B cell (primary cell): ENCODE results near the gene RMDN3. TPM values are rescaled to one million over a fixed set of nuclear protein-coding genes. Genes with fewer than 3 reads are reported as not detected.

ENCODE experiments used
- ATAC-seq: fragments of 200-7000 bp; cut with Tn5 transposase; one replicate; pipeline ENCODE4 v1.10.0; 2021; ENCODE audit warnings: low read depth, mild to moderate bottlenecking, moderate number of reproducible peaks, moderate library complexity
- CTCF ChIA-PET: fragments of 350-600 bp; sonication (Branson Sonifier 250); formaldehyde crosslinking; loops from one replicate; lab custom pipeline; 2021; ENCODE audit warnings: antibody characterized with exemption, inconsistent platforms; lab: Charles Lee
- POLR2A ChIA-PET: fragments of 350-600 bp; sonication (Branson Sonifier 250); formaldehyde crosslinking; loops from one replicate; lab custom pipeline; 2021; ENCODE audit warnings: antibody characterized with exemption; lab: Charles Lee
- DNase-seq: peaks from one replicate; pipeline ENCODE4 v3.0.0; 2013
- H2AFZ ChIP-seq: 2 replicates; pipeline ENCODE4 v1.6.1; 2012; ENCODE audit warnings: mild to moderate bottlenecking, low read depth, low read length; ENCODE audit not compliant: insufficient read depth, poor library complexity, severe bottlenecking
- H3K27ac ChIP-seq, 2 donors: 1 replicate in 1 of 2; 2 replicates in 1 of 2; pipeline ENCODE4 v1.5.1; 2012 to 2013; ENCODE audit warnings: low read length in 2 of 2, mild to moderate bottlenecking in 2 of 2, moderate library complexity in 1 of 2
- H3K27me3 ChIP-seq, 4 experiments: fragments of 200-600 bp in 1 of 4; sonication (generic) in 1 of 4; replicated peaks in 1 of 4; 1 replicate in 2 of 4; 2 replicates in 2 of 4; pipeline versions ENCODE4 v1.6.1 to v1.7.0; 2013 to 2016; ENCODE audit warnings: low read length in 3 of 4, mild to moderate bottlenecking in 2 of 4, mixed read lengths in 1 of 4, moderate library complexity in 1 of 4; ENCODE audit not compliant: insufficient read depth in 4 of 4, control insufficient read depth in 3 of 4; ENCODE audit errors: control extremely low read depth in 1 of 4
- H3K36me3 ChIP-seq, 2 experiments: replicated peaks in 1 of 2; 1 replicate in 1 of 2; 2 replicates in 1 of 2; pipeline versions ENCODE4 v1.6.1 to v1.7.1; 2013; ENCODE audit warnings: low read length in 1 of 2; ENCODE audit not compliant: insufficient read depth in 2 of 2, control insufficient read depth in 1 of 2; ENCODE audit errors: control extremely low read depth in 1 of 2, extremely low read depth in 1 of 2
- H3K4me1 ChIP-seq, 2 donors: fragments of 200-600 bp in 1 of 2; sonication (generic) in 1 of 2; 1 replicate in 1 of 2; 2 replicates in 1 of 2; pipeline versions ENCODE4 v1.5.1 to v1.6.1; 2013 to 2017; ENCODE audit warnings: low read length in 2 of 2; ENCODE audit not compliant: control insufficient read depth in 2 of 2, insufficient read depth in 2 of 2
- H3K4me2 ChIP-seq: replicated peaks from 2 replicates; pipeline ENCODE3; 2012; ENCODE audit warnings: mild to moderate bottlenecking, low read depth, low read length; ENCODE audit not compliant: poor library complexity, severe bottlenecking
- H3K4me3 ChIP-seq, 5 experiments: fragments of 200-600 bp in 1 of 5; sonication (generic) in 1 of 5; 1 replicate in 3 of 5; 2 replicates in 2 of 5; pipeline versions ENCODE4 v1.5.1 to v1.7.0; 2011 to 2016; ENCODE audit warnings: low read length in 4 of 5, mild to moderate bottlenecking in 4 of 5, low read depth in 2 of 5, control low read depth in 1 of 5, moderate library complexity in 1 of 5; ENCODE audit not compliant: insufficient read depth in 1 of 5; ENCODE audit errors: control extremely low read depth in 1 of 5, extremely low read depth in 1 of 5
- H3K79me2 ChIP-seq: fragments of 200-600 bp; sonication (generic); one replicate; pipeline ENCODE4 v1.6.0; 2016; ENCODE audit warnings: low read length; ENCODE audit not compliant: control insufficient read depth, insufficient read depth
- H3K9ac ChIP-seq: fragments of 200-600 bp; sonication (generic); 2 replicates; pipeline ENCODE4 v1.6.1; 2017; ENCODE audit warnings: mild to moderate bottlenecking, low read length, moderate library complexity
- H3K9me3 ChIP-seq, 3 donors: one replicate each; pipeline versions ENCODE4 v1.6.1 to v1.7.1; 2013; ENCODE audit warnings: low read length in 2 of 3; ENCODE audit not compliant: control insufficient read depth in 2 of 3, insufficient read depth in 1 of 3; ENCODE audit errors: control extremely low read depth in 1 of 3
- H4K20me1 ChIP-seq: 2 replicates; pipeline ENCODE4 v1.6.0; 2012; ENCODE audit warnings: mild to moderate bottlenecking, low read length; ENCODE audit not compliant: insufficient read depth, control insufficient read depth, poor library complexity, severe bottlenecking
- H3K27ac Mint-ChIP-seq: one replicate; pipeline ENCODE4 v1.8.0; 2021; ENCODE audit warnings: mixed read lengths
- H3K27me3 Mint-ChIP-seq: one replicate; pipeline ENCODE4 v1.8.0; 2021; ENCODE audit warnings: mixed read lengths
- H3K4me1 Mint-ChIP-seq: one replicate; pipeline ENCODE4 v1.8.0; 2021; ENCODE audit warnings: mixed read lengths
- H3K4me3 Mint-ChIP-seq: one replicate; pipeline ENCODE4 v1.8.0; 2021; ENCODE audit warnings: mixed read lengths
- H3K9me3 Mint-ChIP-seq: one replicate; pipeline ENCODE4 v1.8.0; 2022; ENCODE audit warnings: mixed read lengths; ENCODE audit not compliant: insufficient read depth
- EZH2 ChIP-seq: IDR thresholded peaks from 2 replicates; pipeline ENCODE4 v1.6.1; 2012; ENCODE audit warnings: borderline replicate concordance, low read depth, mild to moderate bottlenecking, moderate library complexity, low read length; ENCODE audit not compliant: insufficient read depth, poor library complexity, severe bottlenecking
- WGBS: methylation state at CpG from one replicate; pipeline ENCODE4 v1.1.5; 2013; ENCODE audit warnings: missing lambda C conversion rate; ENCODE audit not compliant: insufficient coverage; 5-methylcytosine and 5-hydroxymethylcytosine counted together
- intact Hi-C: fragments of 100-400 bp; cut with micrococcal nuclease; formaldehyde crosslinking; loops from one replicate; pipeline ENCODE4 v1.10.0; 2022
- polyA plus RNA-seq: library from polyadenylated mRNA; depleted of rRNA; stranded (reverse); fragments of >200 nt; gene quantifications from 2 replicates; pipeline ENCODE4 v1.2.3, GENCODE V29; 2012
- total RNA-seq, 2 donors: library from RNA; stranded (reverse); fragments of 120-200 nt in 1 of 2; gene quantifications; 1 replicate in 1 of 2; 2 replicates in 1 of 2; pipeline versions ENCODE4 v1.2.3 to v1.2.4, GENCODE V29; 2013 to 2022
- TF ChIP-seq, protein P1 (sequence below): fragments of 200-600 bp; IDR thresholded peaks from one replicate; pipeline ENCODE4 v1.8.0; 2022; ENCODE audit warnings: antibody characterized with exemption, mild to moderate bottlenecking

RMDN3 gene
- total and polyA plus RNA-seq, 2 donors (not counting 1 experiment from before 2014, with no cell fraction given): 12.4 to 22.1 TPM

DNA sequence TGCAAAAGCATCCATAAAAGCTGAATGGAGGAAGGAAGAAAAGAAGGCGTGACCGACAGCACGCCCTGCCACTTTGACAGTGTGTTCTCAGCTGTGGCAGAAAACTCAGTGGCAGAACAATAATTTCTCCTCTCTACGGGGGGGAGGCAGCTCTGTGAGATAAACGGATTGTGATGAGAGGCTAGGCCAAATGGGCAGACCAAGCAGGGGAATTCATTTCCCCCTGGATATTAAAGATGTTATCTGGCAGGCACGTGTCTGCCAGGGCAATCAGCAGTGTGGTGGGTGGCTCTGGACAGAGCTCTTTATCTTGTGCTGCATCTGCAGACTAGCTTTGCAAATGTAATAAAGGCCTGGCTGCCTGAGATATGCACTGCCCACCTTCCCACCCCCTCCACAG, 1.9 kb upstream of the RMDN3 start:
- ATAC-seq: no peak
- peaks cover 27% of the 10 kb centered on the region for H3K79me2 ChIP-seq
- no peak overlapping the region for H2AFZ ChIP-seq
- WGBS: 35% methylated on average over 5 of the region's 6 CpGs
- no peaks in the 10 kb centered on the region for H4K20me1 ChIP-seq
- H3K4me3 ChIP-seq: no peak overlapping the region
- Mint-ChIP-seq H3K27me3 (no peaks in the 10 kb centered on the region), H3K4me1 (peaks cover 24% of the 10 kb centered on the region), H3K9me3 (no peaks in the 10 kb centered on the region), H3K4me3 (peak overlapping the region; percentile 54), H3K27ac (no peak overlapping the region)
- H3K4me1 ChIP-seq: peaks cover 8 to 19% of the 10 kb centered on the region in 2 donors
- TF ChIP-seq, protein P1, sequence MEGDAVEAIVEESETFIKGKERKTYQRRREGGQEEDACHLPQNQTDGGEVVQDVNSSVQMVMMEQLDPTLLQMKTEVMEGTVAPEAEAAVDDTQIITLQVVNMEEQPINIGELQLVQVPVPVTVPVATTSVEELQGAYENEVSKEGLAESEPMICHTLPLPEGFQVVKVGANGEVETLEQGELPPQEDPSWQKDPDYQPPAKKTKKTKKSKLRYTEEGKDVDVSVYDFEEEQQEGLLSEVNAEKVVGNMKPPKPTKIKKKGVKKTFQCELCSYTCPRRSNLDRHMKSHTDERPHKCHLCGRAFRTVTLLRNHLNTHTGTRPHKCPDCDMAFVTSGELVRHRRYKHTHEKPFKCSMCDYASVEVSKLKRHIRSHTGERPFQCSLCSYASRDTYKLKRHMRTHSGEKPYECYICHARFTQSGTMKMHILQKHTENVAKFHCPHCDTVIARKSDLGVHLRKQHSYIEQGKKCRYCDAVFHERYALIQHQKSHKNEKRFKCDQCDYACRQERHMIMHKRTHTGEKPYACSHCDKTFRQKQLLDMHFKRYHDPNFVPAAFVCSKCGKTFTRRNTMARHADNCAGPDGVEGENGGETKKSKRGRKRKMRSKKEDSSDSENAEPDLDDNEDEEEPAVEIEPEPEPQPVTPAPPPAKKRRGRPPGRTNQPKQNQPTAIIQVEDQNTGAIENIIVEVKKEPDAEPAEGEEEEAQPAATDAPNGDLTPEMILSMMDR: no peak
- TF ChIP-seq EZH2: no peak
- intact Hi-C loops: no loop called here
- CTCF ChIA-PET: interaction anchor here (0.7 to 3.5 kb wide), 6 partner anchors 9 to 347 kb away, joined by 3 to 12 read pairs (median 4); partner anchors contain the start of gene C15orf62
- no peak for DNase-seq
- POLR2A ChIA-PET: interaction anchor here (0.6 to 0.9 kb wide), 2 partner anchors 12 to 62 kb away, joined by 3 read pairs; partner anchors contain the start of gene RAD51
- H3K9me3 ChIP-seq: no peaks in the 10 kb centered on the region
- H3K36me3 ChIP-seq: no peaks in the 10 kb centered on the region
- H3K27ac ChIP-seq: no peak overlapping the region
- H3K9ac ChIP-seq: no peak overlapping the region
- no peak overlapping the region for H3K4me2 ChIP-seq
- H3K27me3 ChIP-seq: no peaks in the 10 kb centered on the region

DNA sequence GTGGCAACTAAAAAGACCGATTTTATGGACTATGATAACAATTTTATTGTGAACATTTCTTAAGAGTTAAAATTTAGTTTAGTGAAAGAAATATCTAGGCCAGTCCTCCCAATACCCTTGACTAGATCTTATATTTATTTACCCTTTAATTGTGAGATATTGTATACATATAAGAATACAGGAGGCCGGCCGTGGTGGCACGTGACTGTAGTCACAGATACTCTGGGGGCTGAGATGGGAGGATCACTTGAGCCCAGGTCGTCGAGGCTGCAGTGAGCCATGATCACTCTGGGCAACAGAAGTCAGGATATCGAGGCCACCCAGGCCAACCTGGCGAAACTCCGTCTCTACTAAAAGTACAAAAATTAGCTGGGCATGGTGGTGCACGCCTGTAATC, 756 bp upstream of the RMDN3 start:
- H3K4me1 ChIP-seq: peaks cover 8 to 19% of the 10 kb centered on the region in 2 donors
- ChIA-PET CTCF (interaction anchor here (1.4 to 3.5 kb wide), 2 partner anchors 14 to 16 kb away, joined by 4 to 12 read pairs; partner anchors contain the start of gene C15orf62), POLR2A (interaction anchor here (0.7 kb wide), 1 partner anchor 58 kb away, joined by 3 read pairs; no protein-coding TSS in a partner anchor)
- H3K4me2 ChIP-seq: peak overlapping the region; percentile 100
- H3K27ac ChIP-seq: peak overlapping the region in 1 of 2 donors; percentile 89
- no peak for TF ChIP-seq EZH2
- TF ChIP-seq, protein P1: no peak
- H3K9ac ChIP-seq: peak overlapping the region; percentile 99
- H3K27me3 ChIP-seq: no peaks in the 10 kb centered on the region
- no peaks in the 10 kb centered on the region for H3K9me3 ChIP-seq
- H3K27ac Mint-ChIP-seq: no peak overlapping the region
- H3K4me3 Mint-ChIP-seq: peak overlapping the region; percentile 93
- H3K9me3 Mint-ChIP-seq: no peaks in the 10 kb centered on the region
- H4K20me1 ChIP-seq: no peaks in the 10 kb centered on the region
- peaks cover 23% of the 10 kb centered on the region for H3K4me1 Mint-ChIP-seq
- ATAC-seq: no peak
- intact Hi-C loops: loop anchor here (1.0 to 2.0 kb wide), 12 partner anchors 8 to 577 kb away; partner anchors contain the start of genes C15orf62, DNAJC17, GCHFR and KNL1
- peak; percentile 20 for DNase-seq
- no peaks in the 10 kb centered on the region for H3K27me3 Mint-ChIP-seq
- peaks cover 0 to 9% of the 10 kb centered on the region in 2 experiments for H3K36me3 ChIP-seq
- H3K79me2 ChIP-seq: peaks cover 36% of the 10 kb centered on the region
- H3K4me3 ChIP-seq: peak overlapping the region; percentile 66 to 100 (median 94)
- peak overlapping the region; percentile 100 for H2AFZ ChIP-seq
- WGBS: 82% methylated on average over 5 of the region's 10 CpGs
